Lower leg skin (tissue), 4 donors: Measurements from ENCODE around the gene GABRR1. TPM values are rescaled to one million over a fixed set of nuclear protein-coding genes. Genes with fewer than 3 reads are reported as not detected.

ENCODE experiments used
- DNase-seq, 2 donors: peaks; one replicate each; pipeline ENCODE4 v3.0.0-alpha.2; 2019; ENCODE audit warnings: low spot score in 2 of 2
- H3K4me3 ChIP-seq: fragments of 200-600 bp; sonication (generic); 2 replicates; pipeline ENCODE4 v1.5.1; 2017; ENCODE audit warnings: mild to moderate bottlenecking, low read depth; ENCODE audit not compliant: poor library complexity, severe bottlenecking
- CTCF ChIP-seq, 3 donors: fragments of 450-650 bp; IDR thresholded peaks; one replicate each; pipeline ENCODE4 v1.5.1; 2016; ENCODE audit warnings: antibody characterized with exemption in 3 of 3, mild to moderate bottlenecking in 3 of 3, moderate library complexity in 2 of 3
- POLR2A ChIP-seq, 2 donors: fragments of 450-650 bp; IDR thresholded peaks; one replicate each; pipeline ENCODE4 v1.6.1; 2016 to 2017; ENCODE audit warnings: antibody characterized with exemption in 2 of 2, mild to moderate bottlenecking in 1 of 2, moderate library complexity in 1 of 2
- WGBS, 2 donors: methylation state at CpG; one replicate each; pipeline ENCODE4 v1.1.5; 2018; 5-methylcytosine and 5-hydroxymethylcytosine counted together
- intact Hi-C: fragments of 100-400 bp; cut with DNase I; formaldehyde crosslinking; loops from one replicate; pipeline ENCODE4 v1.15.0; 2023; ENCODE audit warnings: low total_unique reads
- total RNA-seq, 4 donors: library from RNA; depleted of rRNA; stranded (reverse); fragments of >200 nt; gene quantifications; one replicate each; pipeline ENCODE4 v1.1.0, GENCODE V29; 2016

Gene GABRR1
- total RNA-seq, 4 donors from 2014 or later = 0.17 to 0.86 (median 0.39) TPM; not detected in 1

DNA sequence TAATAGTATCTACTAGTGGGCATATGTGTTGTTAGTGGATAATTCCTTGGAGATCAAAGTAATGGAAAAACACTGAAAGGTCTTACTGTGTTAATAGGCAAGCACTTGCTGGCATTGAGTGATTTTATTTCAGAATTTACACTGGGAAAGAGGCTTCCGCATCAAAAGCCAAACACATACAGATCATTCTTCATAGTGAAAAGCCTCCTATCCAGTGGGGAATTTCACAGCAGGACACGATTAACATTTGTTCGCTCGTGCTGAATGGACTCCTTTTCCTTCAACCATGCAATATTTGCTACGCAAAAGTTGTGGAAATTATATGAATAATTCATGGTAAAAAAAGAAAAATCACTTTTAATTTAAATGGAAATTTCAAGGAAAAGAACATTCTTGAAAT lies 26.4 kb downstream of the GABRR1 start:
- H3K4me3 ChIP-seq = no peak overlapping the region
- TF ChIP-seq CTCF (IDR thresholded peaks at IDR 0.05) (no peak), POLR2A (IDR thresholded peaks at IDR 0.05) (no peak)
- WGBS, 2 donors = 78 to 81% methylated on average over 5 of the region's 5 CpGs
- no peak for DNase-seq
- intact Hi-C loops = no loop called here

DNA sequence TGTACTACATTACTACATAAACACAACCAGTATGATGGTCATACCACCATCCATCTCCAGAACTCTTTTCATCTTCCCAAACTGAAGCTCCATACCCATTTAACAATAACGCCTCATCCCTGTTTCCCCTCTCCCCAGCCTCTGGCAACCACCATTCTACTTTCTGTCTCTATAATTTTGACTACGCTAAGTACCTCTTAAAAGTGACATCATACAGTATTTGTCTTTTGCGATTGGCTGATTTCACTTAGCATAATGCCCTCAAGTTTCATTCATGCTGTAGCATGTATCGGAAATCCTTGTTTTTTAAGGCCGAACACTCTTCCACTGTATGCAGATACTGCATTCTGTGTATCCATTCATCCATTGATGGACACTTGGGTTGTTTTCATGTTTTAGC lies 29.7 kb downstream of the GABRR1 start:
- TF ChIP-seq POLR2A (IDR thresholded peaks at IDR 0.05) = no peak
- TF ChIP-seq CTCF (IDR thresholded peaks at IDR 0.05) = no peak
- no peak for DNase-seq
- 88 to 91% methylated on average over 5 of the region's 5 CpGs for WGBS, 2 donors
- intact Hi-C loops = no loop called here
- H3K4me3 ChIP-seq = no peak overlapping the region

GRCh38 chr6:89186762-89187161 lies 30.4 kb downstream of the GABRR1 start:
- no peak overlapping the region for H3K4me3 ChIP-seq
- no peak for TF ChIP-seq CTCF (IDR thresholded peaks at IDR 0.05)
- TF ChIP-seq POLR2A (IDR thresholded peaks at IDR 0.05) = no peak
- WGBS, 2 donors = 93 to 95% methylated on average over 2 of the region's 2 CpGs
- intact Hi-C loops = no loop called here
- no peak for DNase-seq

- intact Hi-C loops = no loop called here
- no peak for DNase-seq
- 63 to 67% methylated on average over 9 of the region's 9 CpGs for WGBS, 2 donors
- no peak overlapping the region for H3K4me3 ChIP-seq
- TF ChIP-seq CTCF (IDR thresholded peaks at IDR 0.05) (no peak), POLR2A (IDR thresholded peaks at IDR 0.05) (no peak)
These were observed 32.8 kb downstream of the GABRR1 start for GRCh38 chr6:89184344-89184743.

GRCh38 chr6:89183294-89183693 lies 33.9 kb downstream of the GABRR1 start:
- TF ChIP-seq POLR2A (IDR thresholded peaks at IDR 0.05) = no peak
- no peak for TF ChIP-seq CTCF (IDR thresholded peaks at IDR 0.05)
- intact Hi-C loops = no loop called here

GRCh38 chr6:89180971-89181370 lies 36.2 kb downstream of the GABRR1 start:
- H3K4me3 ChIP-seq = no peak overlapping the region
- no peak for DNase-seq
- TF ChIP-seq CTCF (IDR thresholded peaks at IDR 0.05) = no peak
- TF ChIP-seq POLR2A (IDR thresholded peaks at IDR 0.05) = no peak
- intact Hi-C loops = no loop called here
- 74% methylated on average over 1 of the region's 1 CpG for WGBS, 2 donors

More at GRCh38 chr6:89183294-89183693, 33.9 kb downstream of the GABRR1 start:
- DNase-seq = no peak
- WGBS, 2 donors = 50 to 100% methylated on average over 2 of the region's 2 CpGs
- H3K4me3 ChIP-seq = no peak overlapping the region
